CD4-positive, alpha-beta T cell treated with Interleukin-12 subunit alpha and Interleukin-12 subunit beta, for 1 hour (primary cell): Measurements from ENCODE around the gene LILRA2.
"Not testable (repeated sequence)": the region's sequence is repeated elsewhere in the genome, so short reads cannot be mapped to it uniquely, and the experiment has no call there.

Experiments used
- DNase-seq: peaks from one replicate; pipeline ENCODE4 v3.0.0-alpha.2; 2020

The LILRA2 gene

DNA sequence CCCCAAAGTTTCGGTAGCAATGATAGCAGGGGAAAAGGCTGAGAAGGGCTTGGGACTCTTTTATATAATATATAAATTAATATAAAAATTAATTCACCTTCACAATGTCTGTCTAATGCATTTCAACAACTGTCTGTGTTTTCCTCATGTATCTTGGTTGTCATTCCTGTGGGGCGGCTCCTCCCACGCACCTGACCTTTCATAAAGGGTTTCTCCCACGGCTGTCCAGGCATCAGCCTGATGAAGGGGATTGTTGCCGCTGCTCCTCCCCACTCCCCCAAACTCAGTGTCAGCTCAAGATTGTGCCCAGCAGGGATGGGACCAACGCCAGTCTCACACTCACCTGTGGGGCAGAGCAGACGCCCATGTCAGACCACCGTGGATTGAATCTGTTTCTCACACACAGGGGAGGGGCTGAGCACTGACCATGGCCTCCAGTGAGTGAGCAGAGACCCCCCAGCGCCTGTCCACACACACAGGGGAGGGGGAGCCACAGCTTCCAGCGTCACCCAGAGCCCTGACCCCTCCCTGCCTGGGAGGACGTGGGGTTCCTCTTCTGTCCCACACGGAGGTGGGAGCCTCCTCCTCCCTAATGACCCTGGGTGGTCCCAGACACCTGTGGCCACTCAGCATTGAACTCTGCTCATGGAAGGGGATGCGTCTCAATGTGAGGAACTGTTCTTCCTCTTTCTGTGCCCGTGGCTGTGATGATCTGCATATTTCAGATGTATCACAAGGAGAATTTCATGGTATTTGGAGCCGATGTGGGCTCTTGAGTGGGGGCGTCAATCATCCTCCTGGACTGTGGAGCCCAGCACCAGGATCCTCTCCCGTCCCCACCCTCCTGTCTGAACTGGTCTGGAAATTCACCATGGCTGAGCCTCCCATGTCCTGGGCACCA lies 1.6 kb upstream of the LILRA2 start:
- DNase-seq: not testable (repeated sequence)

DNA sequence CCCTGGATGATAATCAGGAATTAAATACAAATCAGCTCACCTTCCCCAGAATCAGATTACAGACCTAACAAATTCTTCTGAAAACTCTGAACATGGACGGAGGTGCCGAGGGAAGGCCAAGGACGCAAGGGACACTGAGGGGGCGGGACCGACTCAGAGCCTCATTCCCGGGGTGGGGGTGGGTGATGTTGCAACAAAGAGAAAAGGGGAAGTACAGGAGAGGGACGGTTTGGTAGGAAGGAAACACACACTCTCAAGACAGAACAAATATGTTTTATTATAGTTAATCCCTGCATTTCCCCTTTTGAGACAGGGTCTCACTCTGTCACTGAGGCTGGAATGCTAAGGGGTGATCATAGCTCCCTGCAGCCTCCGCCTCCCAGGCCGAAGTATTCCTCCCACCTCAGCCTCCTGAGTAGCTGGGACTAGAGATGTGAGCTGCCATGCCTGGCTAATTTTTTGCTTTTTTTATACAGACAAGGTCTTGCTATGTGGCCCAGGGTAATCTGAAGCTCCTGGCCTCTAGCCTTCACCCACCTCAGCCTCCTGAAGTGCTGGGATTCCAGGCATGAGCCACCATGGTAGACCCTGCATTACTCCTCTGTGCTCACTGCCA lies 786 bp upstream of the LILRA2 start:
- DNase-seq: no peak

DNA sequence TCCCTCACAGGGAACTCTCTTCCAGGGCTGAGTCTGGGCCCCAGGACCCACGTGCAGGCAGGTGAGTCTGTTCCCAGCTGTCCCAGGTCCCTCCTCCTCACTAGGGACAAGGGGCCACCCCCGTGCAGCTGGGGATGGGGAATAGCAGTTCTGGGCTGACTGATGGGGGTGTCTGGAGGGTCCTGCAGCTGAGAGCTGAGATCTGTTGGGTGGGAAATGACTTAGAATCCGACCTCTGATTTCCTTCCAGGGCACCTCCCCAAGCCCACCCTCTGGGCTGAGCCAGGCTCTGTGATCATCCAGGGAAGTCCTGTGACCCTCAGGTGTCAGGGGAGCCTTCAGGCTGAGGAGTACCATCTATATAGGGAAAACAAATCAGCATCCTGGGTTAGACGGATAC lies 461 bp downstream of the LILRA2 start:
- no peak for DNase-seq

DNA sequence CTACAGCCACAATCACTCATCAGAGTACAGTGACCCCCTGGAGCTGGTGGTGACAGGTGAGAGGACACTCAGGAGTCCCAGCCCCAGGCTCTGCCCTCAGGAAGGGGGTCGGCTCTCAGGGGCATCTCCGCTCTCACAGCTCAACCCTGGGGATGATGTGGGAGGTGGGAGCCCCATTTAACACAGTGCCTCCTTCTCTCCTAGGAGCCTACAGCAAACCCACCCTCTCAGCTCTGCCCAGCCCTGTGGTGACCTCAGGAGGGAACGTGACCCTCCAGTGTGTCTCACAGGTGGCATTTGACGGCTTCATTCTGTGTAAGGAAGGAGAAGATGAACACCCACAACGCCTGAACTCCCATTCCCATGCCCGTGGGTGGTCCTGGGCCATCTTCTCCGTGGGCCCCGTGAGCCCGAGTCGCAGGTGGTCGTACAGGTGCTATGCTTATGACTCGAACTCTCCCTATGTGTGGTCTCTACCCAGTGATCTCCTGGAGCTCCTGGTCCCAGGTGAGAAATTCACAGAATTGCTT lies 1.0 kb downstream of the LILRA2 start:
- DNase-seq: no peak

DNA sequence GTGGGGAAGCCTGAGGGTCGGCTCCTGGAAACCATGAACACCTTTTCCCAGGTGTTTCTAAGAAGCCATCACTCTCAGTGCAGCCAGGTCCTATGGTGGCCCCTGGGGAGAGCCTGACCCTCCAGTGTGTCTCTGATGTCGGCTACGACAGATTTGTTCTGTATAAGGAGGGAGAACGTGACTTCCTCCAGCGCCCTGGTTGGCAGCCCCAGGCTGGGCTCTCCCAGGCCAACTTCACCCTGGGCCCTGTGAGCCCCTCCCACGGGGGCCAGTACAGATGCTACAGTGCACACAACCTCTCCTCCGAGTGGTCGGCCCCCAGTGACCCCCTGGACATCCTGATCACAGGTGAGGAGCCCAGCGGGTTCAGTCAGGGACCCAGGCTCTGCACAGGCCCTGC lies 1.6 kb downstream of the LILRA2 start:
- not testable (repeated sequence) for DNase-seq

DNA sequence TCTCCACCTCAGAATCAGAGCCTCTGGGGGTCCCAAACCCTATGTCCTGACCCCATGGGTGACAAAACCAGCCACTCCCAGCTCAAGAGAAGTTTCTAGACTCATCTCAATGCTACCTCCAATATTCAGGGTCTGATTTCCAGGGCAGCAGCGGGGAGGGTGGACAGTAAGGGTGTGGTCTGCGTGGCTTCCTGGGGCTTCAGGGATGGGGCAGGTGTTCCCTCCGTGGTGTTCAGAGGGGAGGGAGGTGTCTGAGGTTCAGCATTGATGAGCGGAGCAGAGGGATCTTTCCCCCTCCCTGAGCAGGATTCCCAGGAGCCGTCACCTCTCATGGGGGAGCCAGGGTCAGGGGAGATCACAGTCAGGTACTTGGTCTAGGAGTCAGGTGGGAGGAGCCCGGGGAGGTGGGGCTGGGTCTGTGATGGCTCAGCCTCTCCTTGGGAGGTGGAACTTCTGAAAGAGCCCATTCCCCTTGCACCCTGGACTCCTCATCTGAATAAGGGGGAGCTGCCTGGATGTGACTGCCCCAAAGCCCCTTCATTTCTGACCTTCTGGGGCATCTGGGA lies 2.9 kb downstream of the LILRA2 start:
- DNase-seq: no peak

DNA sequence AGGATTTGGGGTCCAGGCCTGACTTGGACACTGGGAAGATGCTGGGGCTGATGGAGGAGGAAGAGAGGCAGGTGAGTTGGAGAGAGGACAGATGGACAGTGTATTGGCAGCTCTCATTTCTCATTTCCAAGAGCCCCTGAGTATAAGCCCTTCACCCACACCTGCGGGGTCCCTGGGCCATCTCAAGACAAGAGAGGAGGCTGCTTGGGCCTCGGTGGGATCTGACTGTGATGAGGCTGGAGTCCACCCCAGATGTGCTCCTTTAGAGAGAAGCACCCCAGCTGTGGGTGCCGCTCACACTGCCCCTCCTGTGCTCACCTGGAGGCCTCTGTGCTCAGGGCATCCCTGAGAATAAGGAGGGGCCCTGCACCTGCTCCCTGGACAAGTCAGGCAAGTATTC lies 3.7 kb downstream of the LILRA2 start:
- no peak for DNase-seq

DNA sequence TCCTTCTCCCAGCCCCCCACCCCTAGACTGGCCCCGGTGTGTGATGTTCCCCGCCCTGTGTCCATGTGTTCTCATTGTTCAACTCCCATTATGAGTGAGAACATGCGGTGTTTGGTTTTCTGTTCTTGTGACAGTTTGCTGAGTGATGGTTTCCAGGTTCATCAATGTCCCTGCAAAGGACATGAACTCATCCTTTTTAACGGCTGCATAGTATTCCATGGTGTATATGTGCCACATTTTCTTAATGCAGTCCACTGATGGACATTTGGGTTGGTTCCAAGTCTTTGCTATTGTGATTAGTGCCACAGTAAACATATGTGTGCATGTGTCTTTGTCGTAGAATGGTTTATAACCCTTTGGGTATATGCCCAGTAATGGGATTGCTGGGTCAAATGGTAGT lies 4.7 kb downstream of the LILRA2 start:
- not testable (repeated sequence) for DNase-seq

DNA sequence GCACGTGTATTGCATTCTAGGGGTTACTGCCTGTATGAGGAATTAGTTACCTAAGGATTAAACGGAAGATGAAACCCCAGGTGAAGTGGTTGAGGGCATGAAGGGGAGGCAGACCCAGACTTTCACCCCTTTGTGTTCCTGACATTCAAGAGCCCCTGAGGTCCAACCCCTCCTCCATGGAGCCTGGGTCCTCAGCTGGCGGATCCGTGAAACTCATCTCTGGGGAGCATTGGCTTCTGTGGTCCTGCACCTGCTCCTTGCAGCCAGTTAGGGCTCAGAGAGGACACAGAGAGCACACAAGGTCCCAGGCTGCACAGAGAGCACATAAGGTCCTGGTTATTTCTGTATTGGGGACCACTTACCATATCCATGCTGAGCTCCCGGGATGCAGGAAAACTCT lies 12.8 kb downstream of the LILRA2 start:
- DNase-seq: no peak

DNA sequence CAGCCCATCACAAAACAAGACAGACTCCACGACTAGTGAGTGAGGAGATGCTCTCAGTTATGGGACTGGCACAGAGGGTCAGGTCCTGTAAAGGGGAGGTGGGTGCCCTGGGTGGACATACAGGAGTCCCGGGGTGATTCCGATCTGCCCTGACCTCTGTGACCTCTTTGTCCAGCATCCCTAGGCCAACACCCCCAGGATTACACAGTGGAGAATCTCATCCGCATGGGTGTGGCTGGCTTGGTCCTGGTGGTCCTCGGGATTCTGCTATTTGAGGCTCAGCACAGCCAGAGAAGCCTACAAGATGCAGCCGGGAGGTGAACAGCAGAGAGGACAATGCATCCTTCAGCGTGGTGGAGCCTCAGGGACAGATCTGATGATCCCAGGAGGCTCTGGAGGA lies 13.4 kb downstream of the LILRA2 start:
- DNase-seq: no peak

DNA sequence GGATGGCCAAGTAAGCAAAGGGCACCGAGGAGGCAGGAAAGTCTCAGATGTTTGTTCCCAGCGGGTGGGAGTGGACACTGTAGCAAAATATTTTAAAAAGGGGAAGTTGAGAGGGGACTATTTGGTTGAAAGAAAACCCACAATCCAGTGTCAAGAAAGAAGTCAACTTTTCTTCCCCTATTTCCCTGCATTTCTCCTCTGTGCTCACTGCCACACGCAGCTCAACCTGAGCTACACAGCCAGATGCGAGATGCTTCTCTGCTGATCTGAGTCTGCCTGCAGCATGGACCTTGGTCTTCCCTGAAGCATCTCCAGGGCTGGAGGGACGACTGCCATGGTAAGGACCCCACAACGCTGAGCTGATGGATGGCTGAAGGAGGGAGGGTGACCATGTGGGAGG lies 19.9 kb downstream of the LILRA2 start, which contains the start of gene LILRA1:
LILRA1 (plus strand) TSS at position 188 of the 400 bp plus-strand sequence. CDS start 613 bp downstream, outside the sequence.
- DNase-seq: not testable (repeated sequence)

DNA sequence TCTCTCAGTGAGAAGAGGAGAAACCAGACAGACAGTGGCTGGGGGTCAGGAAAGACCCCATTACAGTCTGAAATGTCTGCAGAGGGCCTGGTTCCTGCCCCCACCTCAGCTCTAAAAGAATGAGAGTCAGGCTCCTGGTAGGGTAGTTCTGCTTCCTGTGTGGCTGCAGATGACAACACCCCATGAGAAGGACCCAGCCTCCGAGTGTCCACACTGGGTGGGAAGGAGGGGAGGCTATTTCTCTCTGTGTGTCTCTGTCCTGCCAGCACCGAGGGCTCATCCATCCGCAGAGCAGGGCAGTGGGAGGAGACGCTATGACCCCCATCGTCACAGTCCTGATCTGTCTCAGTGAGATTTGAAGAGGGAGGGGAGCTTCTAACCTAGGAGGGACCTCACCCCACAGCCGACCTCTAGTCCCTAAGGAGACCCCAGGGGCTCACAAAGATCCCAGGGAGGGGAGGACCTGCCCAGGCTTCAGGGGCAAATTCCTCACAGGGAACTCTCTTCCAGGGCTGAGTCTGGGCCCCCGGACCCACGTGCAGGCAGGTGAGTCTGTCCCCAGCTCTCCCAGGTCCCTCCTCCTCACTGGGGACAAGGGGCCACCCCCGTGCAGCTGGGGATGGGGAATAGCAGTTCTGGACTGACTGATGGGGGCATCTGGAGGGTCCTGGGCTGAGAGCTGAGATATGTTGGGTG lies 20.5 kb downstream of the LILRA2 start:
- not testable (repeated sequence) for DNase-seq

DNA sequence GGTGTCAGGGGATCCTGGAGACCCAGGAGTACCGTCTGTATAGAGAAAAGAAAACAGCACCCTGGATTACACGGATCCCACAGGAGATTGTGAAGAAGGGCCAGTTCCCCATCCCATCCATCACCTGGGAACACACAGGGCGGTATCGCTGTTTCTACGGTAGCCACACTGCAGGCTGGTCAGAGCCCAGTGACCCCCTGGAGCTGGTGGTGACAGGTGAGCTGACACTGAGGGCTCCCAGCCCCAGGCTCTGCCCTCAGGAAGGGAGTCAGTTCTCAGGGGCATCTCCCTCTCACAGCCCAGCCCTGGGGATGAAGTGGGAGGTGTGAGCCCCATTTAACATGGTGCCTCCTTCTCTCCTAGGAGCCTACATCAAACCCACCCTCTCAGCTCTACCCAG lies 21.1 kb downstream of the LILRA2 start:
- no peak for DNase-seq

DNA sequence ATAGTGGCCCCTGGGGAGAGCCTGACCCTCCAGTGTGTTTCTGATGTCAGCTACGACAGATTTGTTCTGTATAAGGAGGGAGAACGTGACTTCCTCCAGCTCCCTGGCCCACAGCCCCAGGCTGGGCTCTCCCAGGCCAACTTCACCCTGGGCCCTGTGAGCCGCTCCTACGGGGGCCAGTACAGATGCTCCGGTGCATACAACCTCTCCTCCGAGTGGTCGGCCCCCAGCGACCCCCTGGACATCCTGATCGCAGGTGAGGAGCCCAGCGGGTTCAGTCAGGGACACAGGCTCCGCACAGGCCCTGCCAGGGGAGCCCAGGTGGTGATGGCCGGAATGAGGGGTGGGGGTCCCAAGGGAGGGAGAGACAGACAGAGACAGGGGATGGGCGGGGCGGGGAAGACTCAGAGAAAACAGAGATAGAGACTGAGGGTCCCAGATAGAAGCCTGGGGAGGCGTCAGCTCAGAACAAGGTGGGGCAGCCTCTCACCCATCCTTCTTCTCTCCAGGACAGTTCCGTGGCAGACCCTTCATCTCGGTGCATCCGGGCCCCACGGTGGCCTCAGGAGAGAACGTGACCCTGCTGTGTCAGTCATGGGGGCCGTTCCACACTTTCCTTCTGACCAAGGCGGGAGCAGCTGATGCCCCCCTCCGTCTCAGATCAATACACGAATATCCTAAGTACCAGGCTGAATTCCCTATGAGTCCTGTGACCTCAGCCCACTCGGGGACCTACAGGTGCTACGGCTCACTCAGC lies 22.3 kb downstream of the LILRA2 start:
- DNase-seq: not testable (repeated sequence)

DNA sequence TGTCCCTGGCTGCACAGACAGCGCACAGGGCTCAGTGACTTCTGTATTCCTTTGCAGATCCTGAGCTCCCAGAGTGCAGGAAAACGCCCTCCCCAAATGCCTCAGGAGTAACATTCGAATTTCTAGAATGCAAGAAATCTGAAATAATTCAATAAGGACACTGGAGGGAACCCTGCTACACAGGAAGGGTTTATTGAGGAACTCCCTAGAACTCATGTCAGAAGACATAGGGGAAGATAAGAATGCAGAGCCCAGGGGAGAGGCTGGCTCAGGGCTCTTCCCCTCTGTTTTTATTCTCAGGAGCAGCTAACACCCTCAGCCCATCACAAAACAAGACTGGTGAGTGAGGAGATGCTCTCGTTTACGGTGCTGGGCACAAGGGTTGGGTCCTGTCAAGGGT lies 26.6 kb downstream of the LILRA2 start:
- DNase-seq: no peak

DNA sequence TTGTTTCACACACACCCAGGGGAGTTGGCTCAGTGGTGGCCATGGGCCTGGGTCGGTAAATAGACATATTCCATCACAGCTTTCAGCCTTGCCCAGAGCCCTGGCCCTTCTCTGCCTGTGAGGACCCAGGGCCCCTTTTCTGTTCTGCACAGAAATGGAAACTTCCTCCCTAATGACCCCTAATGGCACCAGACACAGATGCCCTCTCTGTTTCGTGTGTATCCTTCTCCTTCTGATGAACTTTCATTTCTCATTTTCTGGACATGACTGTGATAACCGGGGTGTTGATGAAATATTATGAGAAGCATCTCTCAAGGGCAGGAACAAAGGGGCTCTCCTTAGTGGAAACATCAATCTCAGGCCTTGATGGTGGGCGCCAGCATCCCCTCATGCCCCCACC lies 32.6 kb downstream of the LILRA2 start:
- DNase-seq: no peak

DNA sequence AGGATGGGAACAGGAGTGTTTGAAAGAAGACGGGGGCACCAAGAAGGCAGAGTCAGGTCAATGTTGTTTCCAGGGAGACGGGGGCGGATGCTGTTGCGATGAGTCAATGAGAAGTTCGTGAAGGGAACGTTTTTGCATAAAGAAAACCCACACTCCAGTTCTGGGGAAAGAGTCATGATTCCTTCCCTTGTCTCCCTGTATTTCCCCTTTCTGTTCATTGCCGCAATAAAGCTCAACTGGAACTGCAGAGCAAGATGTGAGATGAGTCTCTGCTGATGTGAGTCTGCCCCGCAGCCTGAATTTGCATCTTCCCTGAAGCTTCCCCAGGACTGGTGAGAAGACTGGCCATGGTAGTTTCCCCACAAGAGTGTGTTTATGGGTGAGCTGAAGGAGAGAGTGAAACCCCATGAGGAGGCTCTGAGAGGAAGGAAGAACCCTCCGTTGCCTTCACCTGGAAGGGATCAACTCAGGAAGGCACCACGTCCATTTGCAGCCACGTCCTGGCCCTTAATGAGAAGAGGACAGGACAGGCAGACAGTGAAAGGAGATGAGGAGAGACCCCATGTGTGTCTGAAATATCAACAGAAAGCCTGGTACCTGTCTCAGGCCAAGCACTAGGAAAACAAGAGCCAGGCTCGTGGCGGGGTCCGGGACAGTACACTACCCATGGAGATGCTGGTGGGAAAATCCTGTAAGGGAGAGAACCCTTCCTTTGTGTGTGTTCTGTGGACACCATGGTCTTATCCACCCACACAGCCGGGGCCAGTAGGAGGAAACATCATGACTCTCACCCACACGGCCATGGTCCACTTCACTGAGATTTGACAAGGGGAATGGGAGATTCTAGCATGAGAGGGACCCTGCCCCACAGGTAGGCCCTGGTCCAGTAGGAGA lies 33.5 kb downstream of the LILRA2 start:
- no peak for DNase-seq

DNA sequence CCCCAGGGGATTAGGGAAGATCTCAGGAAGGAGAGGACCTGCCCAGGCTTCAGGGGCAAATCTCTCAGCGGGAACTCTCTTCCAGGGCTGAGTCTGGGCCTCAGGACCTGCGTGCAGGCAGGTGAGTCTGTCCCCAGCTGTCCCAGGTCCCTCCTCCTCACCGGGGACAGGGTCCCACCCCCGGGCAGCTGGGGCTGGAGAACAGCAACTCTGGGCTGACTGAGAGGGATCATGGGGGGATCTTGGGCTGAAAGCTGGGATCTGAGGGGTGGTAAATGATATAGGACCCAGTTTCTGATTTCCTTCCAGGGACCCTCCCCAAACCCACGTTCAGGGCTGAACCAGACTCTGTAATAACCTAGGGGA lies 34.2 kb downstream of the LILRA2 start:
- DNase-seq: no peak

DNA sequence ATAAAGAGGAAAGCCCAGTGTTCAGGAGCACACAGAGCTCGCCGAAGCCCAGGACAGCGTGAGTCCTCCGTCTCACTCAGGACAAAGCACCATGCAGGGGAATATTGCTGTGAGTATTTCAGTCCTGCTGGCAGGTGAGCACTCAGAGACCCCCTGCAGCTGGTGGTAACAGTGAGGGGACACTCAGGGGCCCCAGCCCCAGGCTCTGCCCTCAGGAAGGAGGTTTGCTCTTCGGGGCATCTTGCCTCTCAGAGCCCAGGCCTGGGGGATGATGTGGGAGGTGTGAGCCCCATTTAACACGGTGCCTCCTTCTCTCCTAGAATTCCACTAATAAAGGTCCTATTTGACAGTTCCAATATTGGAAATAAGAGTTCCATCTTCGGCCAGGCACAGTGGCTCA lies 34.6 kb downstream of the LILRA2 start:
- no peak for DNase-seq

DNA sequence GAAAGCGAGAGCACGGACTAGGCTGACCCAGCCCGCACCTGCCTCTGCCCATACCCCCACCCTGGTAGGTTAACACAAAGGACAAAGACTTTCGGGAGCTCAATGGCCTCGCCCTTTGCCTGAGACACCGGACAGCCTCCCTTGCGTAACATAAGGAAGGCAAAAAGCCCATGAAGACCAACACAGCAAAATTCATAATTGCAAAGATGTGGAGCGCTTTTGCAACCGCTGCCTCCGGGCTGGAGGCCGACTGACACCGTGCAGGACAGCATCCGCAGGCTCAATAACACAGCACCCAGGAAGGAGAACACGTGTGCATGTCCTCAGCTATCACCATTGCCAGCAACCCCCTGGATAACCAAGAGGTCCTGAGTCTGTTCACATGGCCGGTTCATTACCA lies 35.2 kb downstream of the LILRA2 start:
- no peak for DNase-seq

DNA sequence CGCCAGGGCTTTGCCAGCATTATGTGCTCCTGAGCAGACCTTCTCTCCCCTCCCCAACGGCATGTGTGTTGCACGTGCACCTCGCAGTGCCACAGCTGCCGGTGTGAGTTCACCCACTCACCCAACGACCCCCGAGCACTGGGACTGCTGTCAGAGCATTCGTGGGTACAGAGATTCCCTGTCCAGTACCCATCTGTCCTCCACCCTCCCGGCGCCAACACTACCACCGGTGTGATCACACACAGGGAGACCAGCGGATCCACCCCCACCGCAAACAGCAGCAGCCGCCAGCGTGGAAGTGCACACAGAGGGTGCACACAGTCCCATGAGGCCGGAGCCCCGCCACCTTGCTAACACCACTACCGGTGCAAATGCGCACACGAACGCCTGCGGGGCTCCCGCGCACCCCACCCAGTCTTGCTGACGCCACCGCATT lies 35.8 kb downstream of the LILRA2 start:
- no peak for DNase-seq
